PC-3 (cell line): ENCODE results near the gene CUTC.

Source experiments
- EZH2 ChIP-seq: fragments of 300-600 bp; sonication (generic); IDR thresholded peaks from one replicate; pipeline ENCODE4 v1.6.1; 2017; ENCODE audit warnings: antibody characterized with exemption, mild to moderate bottlenecking, low read length; ENCODE audit not compliant: unreplicated experiment
- EZH2phosphoT487 ChIP-seq: fragments of 300-600 bp; sonication (generic); IDR thresholded peaks from 2 replicates; pipeline ENCODE4 v1.6.1; 2018; ENCODE audit warnings: mild to moderate bottlenecking, antibody characterized with exemption, low read length, borderline replicate concordance
- TF ChIP-seq, protein P1 (sequence below): fragments of 300-600 bp; sonication (generic); conservative IDR thresholded peaks from 2 replicates; pipeline ENCODE4 v1.5.1; 2017; ENCODE audit warnings: antibody characterized with exemption, low read depth, mild to moderate bottlenecking, low read length

DNA sequence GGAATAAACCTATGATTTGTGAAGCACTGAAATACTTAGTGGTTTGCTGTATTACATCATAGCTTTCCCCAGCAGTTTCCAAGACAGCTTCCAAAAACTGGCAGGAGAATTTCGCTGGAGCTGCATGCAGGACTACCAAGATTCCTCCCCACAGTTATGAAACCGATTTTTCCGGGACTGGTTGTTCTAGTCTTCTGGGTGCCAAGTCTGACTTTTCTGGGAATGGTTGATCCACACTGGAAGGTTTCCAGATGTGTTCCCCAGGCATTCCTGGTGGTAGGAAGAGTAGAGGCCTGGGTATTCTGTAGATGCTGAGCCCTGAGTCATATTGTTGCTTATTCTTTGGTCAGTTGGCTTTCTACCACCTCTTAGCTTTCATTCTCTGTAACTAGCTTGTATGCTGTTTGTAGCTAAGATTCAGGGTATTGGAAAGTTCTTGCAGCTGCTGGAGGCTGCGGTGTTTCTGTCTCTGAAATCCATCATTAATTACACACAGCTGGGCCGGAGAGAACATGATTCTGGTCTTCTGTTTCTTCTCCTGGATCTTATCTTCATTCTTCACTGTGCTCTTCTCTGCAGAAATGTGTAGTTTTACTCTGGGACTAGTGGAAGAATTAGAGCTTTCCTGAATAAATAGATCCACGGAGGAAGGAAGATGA lies 56.7 kb downstream of the CUTC start:
- TF ChIP-seq EZH2 (no peak), EZH2phosphoT487 (no peak)
- TF ChIP-seq, protein P1, sequence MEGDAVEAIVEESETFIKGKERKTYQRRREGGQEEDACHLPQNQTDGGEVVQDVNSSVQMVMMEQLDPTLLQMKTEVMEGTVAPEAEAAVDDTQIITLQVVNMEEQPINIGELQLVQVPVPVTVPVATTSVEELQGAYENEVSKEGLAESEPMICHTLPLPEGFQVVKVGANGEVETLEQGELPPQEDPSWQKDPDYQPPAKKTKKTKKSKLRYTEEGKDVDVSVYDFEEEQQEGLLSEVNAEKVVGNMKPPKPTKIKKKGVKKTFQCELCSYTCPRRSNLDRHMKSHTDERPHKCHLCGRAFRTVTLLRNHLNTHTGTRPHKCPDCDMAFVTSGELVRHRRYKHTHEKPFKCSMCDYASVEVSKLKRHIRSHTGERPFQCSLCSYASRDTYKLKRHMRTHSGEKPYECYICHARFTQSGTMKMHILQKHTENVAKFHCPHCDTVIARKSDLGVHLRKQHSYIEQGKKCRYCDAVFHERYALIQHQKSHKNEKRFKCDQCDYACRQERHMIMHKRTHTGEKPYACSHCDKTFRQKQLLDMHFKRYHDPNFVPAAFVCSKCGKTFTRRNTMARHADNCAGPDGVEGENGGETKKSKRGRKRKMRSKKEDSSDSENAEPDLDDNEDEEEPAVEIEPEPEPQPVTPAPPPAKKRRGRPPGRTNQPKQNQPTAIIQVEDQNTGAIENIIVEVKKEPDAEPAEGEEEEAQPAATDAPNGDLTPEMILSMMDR: no peak
